NCI-H187 treated with DMSO at 0.1 percent for 48 hours (cell line): ENCODE measurements around the gene SPINK1.
"Not testable (repeated sequence)": the region's sequence is repeated elsewhere in the genome, so short reads cannot be mapped to it uniquely, and the experiment has no call there.

Experiments used
- DNase-seq: peaks from one replicate; lab custom pipeline; 2025; lab: John Stamatoyannopoulos, UW

The SPINK1 gene

GRCh38 chr5:147809830-147810666 is 21.4 kb downstream of the SPINK1 start:
- DNase-seq: no peak

GRCh38 chr5:147805030-147805454 is 26.4 kb downstream of the SPINK1 start:
- DNase-seq: no peak

GRCh38 chr5:147804334-147804733 is 27.1 kb downstream of the SPINK1 start:
- DNase-seq: no peak

GRCh38 chr5:147803926-147804325 is 27.5 kb downstream of the SPINK1 start:
- no peak for DNase-seq

GRCh38 chr5:147803161-147803560 is 28.3 kb downstream of the SPINK1 start:
- not testable (repeated sequence) for DNase-seq

- DNase-seq: no peak
These were observed 30.0 kb downstream of the SPINK1 start for GRCh38 chr5:147801461-147801860.

GRCh38 chr5:147800491-147800890 is 31.0 kb downstream of the SPINK1 start:
- no peak for DNase-seq

GRCh38 chr5:147796556-147797308 is 34.7 kb downstream of the SPINK1 start:
- DNase-seq: no peak

GRCh38 chr5:147791181-147791580 is 40.3 kb downstream of the SPINK1 start:
- DNase-seq: no peak

GRCh38 chr5:147789820-147790219 is 41.7 kb downstream of the SPINK1 start:
- DNase-seq: no peak

- DNase-seq: no peak
These were observed 43.4 kb downstream of the SPINK1 start for GRCh38 chr5:147788023-147788422.

GRCh38 chr5:147786142-147786541 is 45.3 kb downstream of the SPINK1 start:
- DNase-seq: no peak

- no peak for DNase-seq
These were observed 47.1 kb downstream of the SPINK1 start for GRCh38 chr5:147784146-147784987.

- DNase-seq: peak; percentile 91
These were observed 49.1 kb downstream of the SPINK1 start, which contains the start of gene JAKMIP2 for GRCh38 chr5:147782110-147783028. Gene JAKMIP2 (minus strand): TSS chr5:147782728. CDS start chr5:147671806, 110,922 bp downstream.

- no peak for DNase-seq
These were observed 50.4 kb downstream of the SPINK1 start for GRCh38 chr5:147780924-147781573.

GRCh38 chr5:147779694-147780093 is 51.8 kb downstream of the SPINK1 start:
- no peak for DNase-seq

- DNase-seq: no peak
These were observed 54.5 kb downstream of the SPINK1 start for GRCh38 chr5:147776989-147777388.
